CD4-positive, alpha-beta T cell treated with Interferon alpha-2 for 1 hour (primary cell): ENCODE results near the gene UXT.

ENCODE experiments used
- DNase-seq, 2 donors: peaks; one replicate each; pipeline ENCODE4 v3.0.0-alpha.2; 2020 to 2022

UXT gene

GRCh38 chrX:47648376-47648775 is 10.6 kb downstream of the UXT start:
- no peak for DNase-seq

- no peak for DNase-seq
These were observed 12.3 kb downstream of the UXT start for GRCh38 chrX:47646636-47647035.

- DNase-seq: no peak
These were observed 13.4 kb downstream of the UXT start for GRCh38 chrX:47645530-47645929.

GRCh38 chrX:47644557-47645091 is 14.4 kb downstream of the UXT start:
- DNase-seq: no peak

- DNase-seq: peak in 1 of 2 donors; percentile 35
These were observed 15.1 kb downstream of the UXT start for GRCh38 chrX:47643926-47644325.

GRCh38 chrX:47638816-47639215 is 20.2 kb downstream of the UXT start:
- DNase-seq: no peak

- peak; percentile 52 to 59 for DNase-seq
These were observed 21.3 kb downstream of the UXT start for GRCh38 chrX:47637546-47638195.

GRCh38 chrX:47634871-47635575 is 24.0 kb downstream of the UXT start:
- DNase-seq: peak in 1 of 2 donors; percentile 30

- peak in 1 of 2 donors; percentile 47 for DNase-seq
These were observed 25.0 kb downstream of the UXT start for GRCh38 chrX:47633689-47634590.

- peak in 1 of 2 donors; percentile 38 for DNase-seq
These were observed 26.3 kb downstream of the UXT start for GRCh38 chrX:47632666-47633065.

GRCh38 chrX:47631676-47632075 is 27.3 kb downstream of the UXT start:
- DNase-seq: no peak

- DNase-seq: no peak
These were observed 29.4 kb downstream of the UXT start, which contains the start of gene CFP for GRCh38 chrX:47629419-47630200. Gene CFP (minus strand): TSS chrX:47629930. CDS start chrX:47629844, 86 bp downstream.

- DNase-seq: peak in 1 of 2 donors; percentile 30
These were observed 30.0 kb downstream of the UXT start for GRCh38 chrX:47628982-47629381.

- DNase-seq: no peak
These were observed 33.6 kb downstream of the UXT start for GRCh38 chrX:47625365-47625764.

GRCh38 chrX:47623540-47624027 is 35.4 kb downstream of the UXT start:
- DNase-seq: peak; percentile 39 to 55

- DNase-seq: no peak
These were observed 37.1 kb downstream of the UXT start for GRCh38 chrX:47621851-47622250.

- no peak for DNase-seq
These were observed 38.7 kb downstream of the UXT start for GRCh38 chrX:47620303-47620685.

- peak; percentile 84 to 87 for DNase-seq
These were observed 39.3 kb downstream of the UXT start, which contains the start of gene SYN1 for GRCh38 chrX:47619486-47620302. Gene SYN1 (minus strand): TSS chrX:47619857. CDS start chrX:47619728, 129 bp downstream.

GRCh38 chrX:47618923-47619485 is 40.0 kb downstream of the UXT start:
- no peak for DNase-seq

GRCh38 chrX:47614618-47615017 is 44.4 kb downstream of the UXT start:
- DNase-seq: no peak

GRCh38 chrX:47613082-47613481 is 45.9 kb downstream of the UXT start:
- no peak for DNase-seq
